Activated T-helper 1 cell treated with anti-CD3 and anti-CD28 coated beads, Interleukin-12 subunit alpha, Interleukin-12 subunit beta, Interleukin-2, Interleukin-4 antibody, amounts not matched to agents 30 ng/mL and 10 ng/mL and 1 ng/mL, durations not matched to agents 14 hours and 24 hours and 36 hours (primary cell): ENCODE measurements around the gene SMKR1. TPM values are rescaled to one million over a fixed set of nuclear protein-coding genes. Genes with fewer than 3 reads are reported as not detected.
"Not testable (repeated sequence)": the region's sequence is repeated elsewhere in the genome, so short reads cannot be mapped to it uniquely, and the experiment has no call there.

ENCODE experiments used
- DNase-seq: peaks from one replicate; pipeline ENCODE4 v3.0.0; 2021; ENCODE audit warnings: low spot score
- H3K27ac Mint-ChIP-seq: one replicate; pipeline ENCODE4 v1.8.0; 2021; ENCODE audit warnings: mild to moderate bottlenecking, mixed read lengths
- H3K27me3 Mint-ChIP-seq: one replicate; pipeline ENCODE4 v1.8.0; 2022; ENCODE audit warnings: mild to moderate bottlenecking, moderate library complexity, mixed read lengths; ENCODE audit not compliant: insufficient read depth
- H3K36me3 Mint-ChIP-seq: one replicate; pipeline ENCODE4 v1.8.0; 2021; ENCODE audit warnings: low read depth, mixed read lengths
- H3K4me1 Mint-ChIP-seq: one replicate; pipeline ENCODE4 v1.8.0; 2021; ENCODE audit warnings: low read depth, mixed read lengths
- H3K4me3 Mint-ChIP-seq: one replicate; pipeline ENCODE4 v1.8.0; 2021; ENCODE audit warnings: mild to moderate bottlenecking, moderate library complexity, mixed read lengths
- H3K9me3 Mint-ChIP-seq: one replicate; pipeline ENCODE4 v1.8.0; 2021; ENCODE audit warnings: mixed read lengths
- intact Hi-C: fragments of 100-400 bp; cut with micrococcal nuclease; formaldehyde crosslinking; loops from one replicate; pipeline ENCODE4 v1.15.1; 2024
- total RNA-seq: library from RNA; stranded (reverse); gene quantifications from 2 replicates; pipeline ENCODE4 v1.2.3, GENCODE V29; 2022

Gene SMKR1
- total RNA-seq, 1 donor from 2014 or later, result 4.8 TPM

DNA sequence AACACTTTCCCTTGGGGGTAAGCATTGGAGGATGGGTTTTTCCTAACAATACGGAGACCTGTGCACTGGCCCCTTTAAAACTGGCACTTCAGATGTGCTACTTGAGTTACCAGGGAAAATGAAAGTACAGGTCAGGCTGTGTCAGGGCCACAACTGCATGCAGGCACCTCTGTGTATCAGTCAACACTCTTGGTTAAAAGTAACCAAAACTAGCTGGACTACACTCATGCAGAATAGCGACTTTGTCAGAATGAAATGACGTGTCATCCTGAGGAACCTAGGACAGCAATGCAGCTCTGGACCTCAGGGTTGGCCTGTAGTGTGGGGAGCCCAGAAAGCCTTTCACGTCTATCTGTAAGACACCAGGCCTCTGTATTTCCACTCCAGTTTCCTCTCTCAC is 33.8 kb upstream of the SMKR1 start:
- no peaks in the 10 kb centered on the region for H3K27me3 Mint-ChIP-seq
- H3K4me3 Mint-ChIP-seq, result no peak overlapping the region
- H3K27ac Mint-ChIP-seq, result no peak overlapping the region
- H3K36me3 Mint-ChIP-seq, result peaks cover 46% of the 10 kb centered on the region
- H3K9me3 Mint-ChIP-seq, result no peaks in the 10 kb centered on the region
- no peak for DNase-seq
- intact Hi-C loops, result no loop called here
- H3K4me1 Mint-ChIP-seq, result peaks cover 31% of the 10 kb centered on the region

DNA sequence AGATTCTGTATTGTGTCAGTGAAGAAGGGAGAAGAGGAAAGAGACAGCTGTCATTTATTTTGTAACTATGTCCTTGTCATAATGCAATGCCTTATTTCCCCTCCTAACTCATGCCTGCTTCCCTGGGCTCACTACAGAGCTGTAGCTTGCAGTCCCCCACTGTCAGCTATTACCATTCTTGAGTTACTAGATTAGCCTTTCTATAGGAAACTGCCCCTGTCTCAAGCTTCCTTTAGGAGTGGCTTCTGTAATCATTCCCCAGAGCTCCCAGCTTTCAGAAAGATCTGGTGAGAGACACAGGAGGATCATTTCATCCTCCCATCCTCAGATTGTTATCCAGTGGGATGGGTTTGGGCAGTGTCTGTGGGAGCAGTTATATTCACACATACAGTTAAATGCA is 32.4 kb upstream of the SMKR1 start:
- intact Hi-C loops, result loop anchor here (2.0 kb wide), 1 partner anchor 245 kb away; the partner anchor contains the start of gene AHCYL2
- peaks cover 31% of the 10 kb centered on the region for H3K4me1 Mint-ChIP-seq
- no peak overlapping the region for H3K4me3 Mint-ChIP-seq
- H3K9me3 Mint-ChIP-seq, result no peaks in the 10 kb centered on the region
- no peak overlapping the region for H3K27ac Mint-ChIP-seq
- H3K36me3 Mint-ChIP-seq, result peaks cover 40% of the 10 kb centered on the region
- H3K27me3 Mint-ChIP-seq, result no peaks in the 10 kb centered on the region
- DNase-seq, result no peak

- Mint-ChIP-seq H3K4me1 (peaks cover 31% of the 10 kb centered on the region), H3K4me3 (no peak overlapping the region), H3K27ac (no peak overlapping the region), H3K27me3 (no peaks in the 10 kb centered on the region), H3K9me3 (no peaks in the 10 kb centered on the region), H3K36me3 (peaks cover 38% of the 10 kb centered on the region)
- no peak for DNase-seq
- intact Hi-C loops, result loop anchor here (2.0 kb wide), 1 partner anchor 246 kb away; the partner anchor contains the start of gene AHCYL2
These were observed 31.9 kb upstream of the SMKR1 start for GRCh38 chr7:129470411-129470810.

DNA sequence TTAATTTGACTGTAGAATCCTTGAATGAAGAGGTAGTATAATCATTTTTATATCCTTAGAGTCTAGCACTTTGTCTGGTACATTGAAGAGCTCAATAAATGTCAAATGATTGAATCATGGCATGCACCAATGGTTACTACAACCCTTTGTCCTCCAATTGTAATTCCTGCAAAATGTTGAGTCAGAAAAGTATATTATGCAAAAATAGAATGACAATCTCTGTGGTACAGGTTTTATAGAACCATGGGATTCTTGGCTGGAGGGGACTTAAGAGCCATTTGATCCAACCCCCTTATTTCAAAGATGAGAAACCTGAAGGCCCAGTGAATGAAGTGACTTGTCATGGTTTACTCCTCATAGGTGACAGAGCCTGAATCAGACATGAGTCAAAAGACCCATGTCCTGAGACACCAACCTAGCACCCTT is 30.9 kb upstream of the SMKR1 start:
- DNase-seq, result no peak
- intact Hi-C loops, result loop anchor here (2.0 kb wide), 1 partner anchor 247 kb away; the partner anchor contains the start of gene AHCYL2
- H3K36me3 Mint-ChIP-seq, result peaks cover 28% of the 10 kb centered on the region
- peaks cover 31% of the 10 kb centered on the region for H3K4me1 Mint-ChIP-seq
- no peak overlapping the region for H3K4me3 Mint-ChIP-seq
- peak overlapping the region; percentile 35 for H3K27ac Mint-ChIP-seq
- no peaks in the 10 kb centered on the region for H3K27me3 Mint-ChIP-seq
- H3K9me3 Mint-ChIP-seq, result no peaks in the 10 kb centered on the region

DNA sequence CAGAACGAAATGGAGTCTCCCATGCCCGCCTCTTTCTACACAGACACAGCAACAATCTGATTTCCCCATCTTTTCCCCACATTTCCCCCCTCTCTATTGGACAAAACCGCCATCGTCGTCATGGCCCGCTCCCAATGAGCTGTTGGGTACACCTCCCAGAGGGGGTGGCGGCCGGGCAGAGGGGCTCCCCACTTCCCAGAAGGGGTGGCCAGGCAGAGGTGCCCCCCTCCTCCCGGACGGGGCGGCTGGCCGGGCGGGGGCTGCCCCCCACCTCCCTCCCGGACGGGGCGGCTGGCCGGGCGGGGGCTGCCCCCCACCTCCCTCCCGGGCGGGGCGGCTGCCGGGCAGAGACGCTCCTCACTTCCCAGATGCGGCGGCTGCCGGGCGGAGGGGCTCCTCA is 26.4 kb upstream of the SMKR1 start:
- intact Hi-C loops, H3K4me1 Mint-ChIP-seq, DNase-seq, H3K4me3 Mint-ChIP-seq, H3K27ac Mint-ChIP-seq, H3K27me3 Mint-ChIP-seq, H3K9me3 Mint-ChIP-seq: not testable (repeated sequence)
- H3K36me3 Mint-ChIP-seq, result peaks cover 30% of the 10 kb centered on the region

- H3K27ac Mint-ChIP-seq, H3K27me3 Mint-ChIP-seq, H3K4me1 Mint-ChIP-seq, intact Hi-C loops, H3K4me3 Mint-ChIP-seq, DNase-seq, H3K9me3 Mint-ChIP-seq: not testable (repeated sequence)
- H3K36me3 Mint-ChIP-seq, result peaks cover 28% of the 10 kb centered on the region
These were observed 25.9 kb upstream of the SMKR1 start for GRCh38 chr7:129476398-129476797.

DNA sequence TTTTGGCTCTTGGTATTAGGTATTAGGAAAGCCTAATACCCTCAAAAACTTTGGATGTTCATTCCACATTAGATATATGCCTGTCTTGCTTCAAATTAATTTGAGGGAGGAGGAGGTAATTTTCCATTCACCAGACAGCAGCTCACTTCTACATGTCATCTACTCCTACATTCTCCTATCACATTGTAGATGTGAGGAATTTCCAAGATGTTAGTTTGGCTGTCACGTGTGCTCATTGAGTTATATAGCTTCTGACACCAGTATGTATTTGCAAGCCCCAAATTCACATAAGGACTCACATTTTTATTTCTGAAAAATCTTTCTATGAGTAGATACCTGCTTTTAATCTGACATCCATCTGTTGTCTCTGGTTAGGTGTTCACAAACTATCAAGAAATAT is 22.5 kb upstream of the SMKR1 start:
- DNase-seq, result no peak
- Mint-ChIP-seq H3K9me3 (no peaks in the 10 kb centered on the region), H3K27me3 (no peaks in the 10 kb centered on the region), H3K27ac (no peak overlapping the region), H3K4me3 (no peak overlapping the region), H3K4me1 (no peaks in the 10 kb centered on the region), H3K36me3 (peaks cover 35% of the 10 kb centered on the region)
- intact Hi-C loops, result no loop called here

GRCh38 chr7:129480674-129481363 is 21.5 kb upstream of the SMKR1 start:
- intact Hi-C loops, result no loop called here

GRCh38 chr7:129481376-129481775 is 21.0 kb upstream of the SMKR1 start:
- H3K4me1 Mint-ChIP-seq, H3K9me3 Mint-ChIP-seq, H3K4me3 Mint-ChIP-seq, intact Hi-C loops, H3K27ac Mint-ChIP-seq, H3K27me3 Mint-ChIP-seq, DNase-seq: not testable (repeated sequence)
- H3K36me3 Mint-ChIP-seq, result peaks cover 47% of the 10 kb centered on the region

More at GRCh38 chr7:129480674-129481363, 21.5 kb upstream of the SMKR1 start:
- H3K4me3 Mint-ChIP-seq, result no peak overlapping the region
- DNase-seq, result no peak
- peaks cover 42% of the 10 kb centered on the region for H3K36me3 Mint-ChIP-seq
- no peaks in the 10 kb centered on the region for H3K4me1 Mint-ChIP-seq
- H3K27ac Mint-ChIP-seq, result no peak overlapping the region
- no peaks in the 10 kb centered on the region for H3K9me3 Mint-ChIP-seq
- no peaks in the 10 kb centered on the region for H3K27me3 Mint-ChIP-seq

DNA sequence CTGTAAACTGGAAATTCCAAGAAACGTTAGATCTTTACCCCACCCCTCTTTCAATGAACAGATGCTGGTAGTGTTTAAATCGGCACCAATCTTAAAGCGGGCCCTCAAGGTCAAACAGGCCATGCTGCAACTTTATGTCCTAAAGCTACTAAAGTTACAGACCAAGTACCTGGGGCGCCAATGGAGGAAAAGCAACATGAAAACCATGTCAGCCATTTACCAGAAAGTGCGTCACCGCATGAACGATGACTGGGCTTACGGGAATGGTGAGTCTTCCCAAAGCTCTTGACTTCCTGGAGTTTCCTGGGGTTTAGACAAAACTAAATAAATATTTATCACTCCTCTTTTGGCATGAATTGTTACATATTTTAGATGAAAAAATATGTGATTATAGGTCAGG is 19.6 kb upstream of the SMKR1 start:
- no peak overlapping the region for H3K4me3 Mint-ChIP-seq
- H3K36me3 Mint-ChIP-seq, result peaks cover 47% of the 10 kb centered on the region
- H3K4me1 Mint-ChIP-seq, result no peaks in the 10 kb centered on the region
- no peaks in the 10 kb centered on the region for H3K9me3 Mint-ChIP-seq
- intact Hi-C loops, result no loop called here
- H3K27me3 Mint-ChIP-seq, result no peaks in the 10 kb centered on the region
- no peak overlapping the region for H3K27ac Mint-ChIP-seq
- no peak for DNase-seq

- Mint-ChIP-seq H3K27me3 (no peaks in the 10 kb centered on the region), H3K4me3 (no peak overlapping the region), H3K36me3 (peaks cover 37% of the 10 kb centered on the region), H3K9me3 (no peaks in the 10 kb centered on the region), H3K4me1 (peaks cover 18% of the 10 kb centered on the region), H3K27ac (no peak overlapping the region)
- no peak for DNase-seq
- intact Hi-C loops, result no loop called here
These were observed 12.8 kb upstream of the SMKR1 start for GRCh38 chr7:129489491-129489890.

- Mint-ChIP-seq H3K27me3 (no peaks in the 10 kb centered on the region), H3K36me3 (peaks cover 18% of the 10 kb centered on the region), H3K27ac (no peak overlapping the region), H3K4me3 (no peak overlapping the region), H3K9me3 (no peaks in the 10 kb centered on the region), H3K4me1 (peaks cover 29% of the 10 kb centered on the region)
- DNase-seq, result no peak
- intact Hi-C loops, result loop anchor here (10.0 kb wide), 1 partner anchor 522 kb away; no protein-coding TSS in a partner anchor
These were observed 9.9 kb upstream of the SMKR1 start for GRCh38 chr7:129492391-129492790.

- intact Hi-C loops, result loop anchor here (10.0 kb wide), 1 partner anchor 521 kb away; no protein-coding TSS in a partner anchor
- H3K27me3 Mint-ChIP-seq, result no peaks in the 10 kb centered on the region
- DNase-seq, result no peak
- H3K27ac Mint-ChIP-seq, result peak overlapping the region; percentile 85
- no peaks in the 10 kb centered on the region for H3K9me3 Mint-ChIP-seq
- peaks cover 29% of the 10 kb centered on the region for H3K4me1 Mint-ChIP-seq
- H3K36me3 Mint-ChIP-seq, result peaks cover 16% of the 10 kb centered on the region
- H3K4me3 Mint-ChIP-seq, result no peak overlapping the region
These were observed 8.8 kb upstream of the SMKR1 start for GRCh38 chr7:129493555-129493954.
